ENCODE results near the gene CACNA1C. TPM values are rescaled to one million over a fixed set of nuclear protein-coding genes. Genes with fewer than 3 reads are reported as not detected.
"Not testable (repeated sequence)": the region's sequence is repeated elsewhere in the genome, so short reads cannot be mapped to it uniquely, and the experiment has no call there.

Gene CACNA1C
- total RNA-seq, 1 donor from 2014 or later: 1.6 TPM

DNA sequence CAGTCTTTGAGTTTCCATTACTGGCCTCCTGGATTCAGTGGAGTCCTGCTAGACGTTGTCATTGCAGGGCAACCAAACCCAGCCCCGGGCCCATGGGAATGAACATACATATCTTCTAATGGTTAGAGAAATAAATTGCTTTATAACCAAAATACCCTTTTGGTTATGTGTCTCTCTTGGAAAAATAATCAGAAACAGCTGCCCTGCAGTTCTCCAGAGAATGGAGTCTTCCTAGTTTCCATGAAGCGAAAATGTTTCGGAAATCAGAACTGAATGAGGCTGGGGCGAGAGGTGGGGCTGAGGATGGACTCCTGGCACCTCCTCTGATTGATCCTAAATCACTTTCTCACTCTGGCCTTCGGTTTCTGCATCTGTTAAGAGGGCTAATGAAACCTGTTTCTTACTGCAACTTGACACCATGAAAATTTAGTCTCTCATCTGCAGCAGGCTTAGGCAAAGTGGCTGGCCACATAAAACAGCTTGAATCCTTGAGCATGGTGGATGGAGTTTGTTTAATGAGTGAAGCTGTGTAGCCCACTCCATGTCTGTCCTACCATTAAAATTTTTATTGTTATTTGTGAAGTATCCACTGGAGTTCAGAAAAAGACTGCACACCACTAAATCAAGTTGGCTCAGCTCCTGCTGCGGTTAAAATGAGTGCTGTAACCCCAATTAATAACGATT is 198.9 kb downstream of the CACNA1C start:
- Mint-ChIP-seq H3K27me3 (ENCODE audit: low read depth) (no peaks in the 10 kb centered on the region), H3K27ac (ENCODE audit: unreplicated experiment) (no peak overlapping the region)

DNA sequence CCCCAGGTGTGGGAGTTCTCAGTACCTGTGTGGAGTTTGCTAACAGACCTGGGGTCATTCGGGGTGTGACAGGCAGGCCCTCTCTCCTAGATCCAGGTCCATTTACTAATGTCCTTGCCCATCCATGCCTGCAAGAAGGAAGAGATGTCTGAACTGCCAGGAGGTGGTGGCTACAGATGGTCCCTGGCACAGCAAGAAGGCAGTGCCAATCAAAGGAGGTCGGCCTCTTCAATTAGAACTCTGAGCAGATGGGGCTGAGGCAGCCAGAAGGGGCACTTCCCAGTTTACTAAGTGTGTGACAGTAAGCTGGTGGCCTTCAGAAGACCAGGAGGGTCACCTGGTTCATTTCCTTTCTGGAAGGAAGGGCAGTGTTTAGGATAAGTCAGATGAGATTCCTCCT is 202.5 kb downstream of the CACNA1C start:
- TF ChIP-seq, protein P1, sequence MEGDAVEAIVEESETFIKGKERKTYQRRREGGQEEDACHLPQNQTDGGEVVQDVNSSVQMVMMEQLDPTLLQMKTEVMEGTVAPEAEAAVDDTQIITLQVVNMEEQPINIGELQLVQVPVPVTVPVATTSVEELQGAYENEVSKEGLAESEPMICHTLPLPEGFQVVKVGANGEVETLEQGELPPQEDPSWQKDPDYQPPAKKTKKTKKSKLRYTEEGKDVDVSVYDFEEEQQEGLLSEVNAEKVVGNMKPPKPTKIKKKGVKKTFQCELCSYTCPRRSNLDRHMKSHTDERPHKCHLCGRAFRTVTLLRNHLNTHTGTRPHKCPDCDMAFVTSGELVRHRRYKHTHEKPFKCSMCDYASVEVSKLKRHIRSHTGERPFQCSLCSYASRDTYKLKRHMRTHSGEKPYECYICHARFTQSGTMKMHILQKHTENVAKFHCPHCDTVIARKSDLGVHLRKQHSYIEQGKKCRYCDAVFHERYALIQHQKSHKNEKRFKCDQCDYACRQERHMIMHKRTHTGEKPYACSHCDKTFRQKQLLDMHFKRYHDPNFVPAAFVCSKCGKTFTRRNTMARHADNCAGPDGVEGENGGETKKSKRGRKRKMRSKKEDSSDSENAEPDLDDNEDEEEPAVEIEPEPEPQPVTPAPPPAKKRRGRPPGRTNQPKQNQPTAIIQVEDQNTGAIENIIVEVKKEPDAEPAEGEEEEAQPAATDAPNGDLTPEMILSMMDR (conservative IDR thresholded peaks at IDR 0.05): no peak
- no peak for DNase-seq (ENCODE audit: low read depth, low spot score)
- no peaks in the 10 kb centered on the region for H3K27me3 Mint-ChIP-seq (ENCODE audit: low read depth)
- peaks cover 6% of the 10 kb centered on the region for H3K4me1 Mint-ChIP-seq
- H3K9me3 Mint-ChIP-seq: peaks cover 5% of the 10 kb centered on the region
- no peak overlapping the region for H3K27ac Mint-ChIP-seq (ENCODE audit: unreplicated experiment)
- H3K36me3 Mint-ChIP-seq (ENCODE audit: low read depth): peaks cover 6% of the 10 kb centered on the region
- no peak overlapping the region for H3K4me3 Mint-ChIP-seq

More for the DNA sequence above, 198.9 kb downstream of the CACNA1C start:
- Mint-ChIP-seq H3K9me3 (peaks cover 5% of the 10 kb centered on the region), H3K4me3 (no peak overlapping the region), H3K4me1 (peaks cover 6% of the 10 kb centered on the region), H3K36me3 (ENCODE audit: low read depth) (peaks cover 6% of the 10 kb centered on the region)
- no peak for DNase-seq (ENCODE audit: low read depth, low spot score)
- TF ChIP-seq, protein P1 (conservative IDR thresholded peaks at IDR 0.05): no peak

DNA sequence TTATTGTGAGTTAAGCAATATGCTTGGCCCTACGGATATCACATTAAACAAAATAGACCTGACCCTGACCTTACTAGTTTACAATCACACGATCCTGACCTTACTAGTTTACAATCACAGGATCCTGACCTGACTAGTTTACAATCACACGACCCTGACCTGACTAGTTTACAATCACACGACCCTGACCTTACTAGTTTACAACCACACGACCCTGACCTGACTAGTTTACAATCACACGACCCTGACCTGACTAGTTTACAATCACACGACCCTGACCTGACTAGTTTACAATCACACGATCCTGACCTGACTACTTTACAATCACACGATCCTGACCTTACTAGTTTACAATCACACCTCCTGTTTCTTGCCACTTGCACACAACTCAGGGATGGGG is 202.9 kb downstream of the CACNA1C start:
- DNase-seq (ENCODE audit: low read depth, low spot score): peak; percentile 34
- not testable (repeated sequence) for H3K4me1 Mint-ChIP-seq; H3K27me3 Mint-ChIP-seq (ENCODE audit: low read depth); H3K36me3 Mint-ChIP-seq (ENCODE audit: low read depth); H3K4me3 Mint-ChIP-seq; H3K27ac Mint-ChIP-seq (ENCODE audit: unreplicated experiment); H3K9me3 Mint-ChIP-seq

DNA sequence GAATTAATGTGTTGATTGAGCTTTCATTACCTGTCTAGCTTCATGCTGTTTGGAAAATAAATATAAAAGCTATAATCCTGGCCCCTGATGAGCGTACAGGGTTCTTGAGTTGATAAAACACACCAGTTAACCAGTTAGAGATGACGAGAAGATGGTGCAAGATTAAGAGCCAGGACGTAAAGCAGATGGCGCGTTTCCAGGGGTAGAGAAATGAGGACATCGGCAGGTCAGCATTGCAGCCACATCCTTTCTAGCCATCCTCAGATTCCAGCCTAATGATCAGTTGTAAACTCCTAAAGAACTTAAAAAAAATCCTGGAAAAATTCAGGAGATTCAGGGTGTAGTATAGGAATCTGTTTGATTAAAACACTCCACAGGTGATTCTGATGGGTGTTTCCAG is 203.7 kb downstream of the CACNA1C start:
- no peaks in the 10 kb centered on the region for H3K27me3 Mint-ChIP-seq (ENCODE audit: low read depth)
- no peaks in the 10 kb centered on the region for H3K4me1 Mint-ChIP-seq
- DNase-seq (ENCODE audit: low read depth, low spot score): no peak
- peaks cover 5% of the 10 kb centered on the region for H3K9me3 Mint-ChIP-seq
- TF ChIP-seq, protein P1 (conservative IDR thresholded peaks at IDR 0.05): no peak
- H3K36me3 Mint-ChIP-seq (ENCODE audit: low read depth): peaks cover 6% of the 10 kb centered on the region
- H3K27ac Mint-ChIP-seq (ENCODE audit: unreplicated experiment): no peak overlapping the region
- H3K4me3 Mint-ChIP-seq: no peak overlapping the region

DNA sequence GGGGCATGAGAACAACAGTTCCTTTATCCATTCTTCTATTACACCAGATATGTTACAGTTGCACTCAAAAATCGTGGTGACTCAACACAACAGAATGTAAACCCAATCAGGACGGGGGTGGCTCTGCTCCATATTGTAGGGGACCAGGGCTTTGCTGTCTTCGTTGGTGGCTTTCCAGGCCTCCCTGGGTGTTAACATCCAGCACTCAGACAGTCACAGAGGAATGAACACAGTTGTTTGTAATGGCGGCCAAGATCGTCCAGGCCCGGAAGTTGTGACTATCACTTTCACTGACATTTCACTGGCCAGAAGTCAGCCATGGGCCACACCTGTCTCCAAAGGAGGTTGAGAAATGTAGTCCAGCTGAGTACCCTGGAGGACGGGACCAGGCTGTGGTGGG is 204.1 kb downstream of the CACNA1C start:
- no peak for DNase-seq (ENCODE audit: low read depth, low spot score)
- Mint-ChIP-seq H3K27ac (ENCODE audit: unreplicated experiment) (no peak overlapping the region), H3K36me3 (ENCODE audit: low read depth) (peaks cover 6% of the 10 kb centered on the region), H3K4me3 (no peak overlapping the region), H3K27me3 (ENCODE audit: low read depth) (no peaks in the 10 kb centered on the region), H3K9me3 (peaks cover 5% of the 10 kb centered on the region), H3K4me1 (no peaks in the 10 kb centered on the region)
- TF ChIP-seq, protein P1 (conservative IDR thresholded peaks at IDR 0.05): no peak

DNA sequence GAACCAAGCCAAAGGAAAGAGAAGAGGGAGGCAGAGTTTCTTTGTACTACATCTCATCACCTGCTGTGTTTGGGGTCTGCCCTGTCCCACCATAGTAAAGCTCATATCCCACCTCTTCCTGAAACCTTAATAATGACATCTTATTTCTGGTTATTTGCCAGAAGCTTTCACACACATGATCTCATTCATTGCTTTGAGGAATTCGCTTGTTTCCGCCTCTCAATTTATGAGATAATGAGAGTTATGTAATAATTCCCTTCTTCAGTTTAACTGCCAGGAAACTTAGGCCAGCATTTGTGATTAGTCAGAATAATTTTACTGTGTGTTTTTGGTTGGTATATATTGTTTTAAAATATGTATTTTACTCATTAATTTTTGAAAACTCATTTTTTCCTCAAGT is 205.2 kb downstream of the CACNA1C start:
- no peaks in the 10 kb centered on the region for H3K4me1 Mint-ChIP-seq
- peaks cover 6% of the 10 kb centered on the region for H3K36me3 Mint-ChIP-seq (ENCODE audit: low read depth)
- no peak overlapping the region for H3K27ac Mint-ChIP-seq (ENCODE audit: unreplicated experiment)
- no peaks in the 10 kb centered on the region for H3K27me3 Mint-ChIP-seq (ENCODE audit: low read depth)
- TF ChIP-seq, protein P1 (conservative IDR thresholded peaks at IDR 0.05): no peak
- no peak overlapping the region for H3K4me3 Mint-ChIP-seq
- peaks cover 5% of the 10 kb centered on the region for H3K9me3 Mint-ChIP-seq
- DNase-seq (ENCODE audit: low read depth, low spot score): no peak
